ENCODE measurements around the gene CER1. TPM values are rescaled to one million over a fixed set of nuclear protein-coding genes. Genes with fewer than 3 reads are reported as not detected.

Gene CER1
- total RNA-seq, 1 donor from 2014 or later, result not detected

DNA sequence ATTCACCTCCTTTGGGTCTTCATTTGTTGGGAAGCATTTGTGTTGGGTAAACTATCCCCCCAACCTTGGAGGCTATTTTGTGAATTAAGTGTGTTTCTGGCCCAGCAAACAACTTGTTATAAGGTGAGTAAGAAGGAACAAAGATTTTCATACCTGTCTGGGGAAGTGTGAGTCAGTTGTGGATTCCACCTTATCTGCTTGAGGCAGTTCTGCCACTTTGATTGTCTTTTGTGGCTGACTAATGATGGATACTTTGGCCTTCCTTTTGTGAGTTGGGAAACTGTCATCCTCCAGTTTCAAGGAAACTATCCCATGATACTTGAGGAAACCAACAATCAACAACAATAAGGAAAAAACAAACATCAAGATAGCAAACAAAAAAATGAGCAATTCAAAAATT lies 24.6 kb upstream of the CER1 start:
- Mint-ChIP-seq H3K9me3 (no peaks in the 10 kb centered on the region), H3K27me3 (ENCODE audit: insufficient read depth) (peaks cover 10% of the 10 kb centered on the region), H3K36me3 (ENCODE audit: low read depth) (no peaks in the 10 kb centered on the region), H3K4me3 (no peak overlapping the region), H3K27ac (no peak overlapping the region), H3K4me1 (ENCODE audit: low read depth) (no peaks in the 10 kb centered on the region)
- intact Hi-C loops (cut with micrococcal nuclease), result no loop called here
- DNase-seq (ENCODE audit: low spot score), result no peak

DNA sequence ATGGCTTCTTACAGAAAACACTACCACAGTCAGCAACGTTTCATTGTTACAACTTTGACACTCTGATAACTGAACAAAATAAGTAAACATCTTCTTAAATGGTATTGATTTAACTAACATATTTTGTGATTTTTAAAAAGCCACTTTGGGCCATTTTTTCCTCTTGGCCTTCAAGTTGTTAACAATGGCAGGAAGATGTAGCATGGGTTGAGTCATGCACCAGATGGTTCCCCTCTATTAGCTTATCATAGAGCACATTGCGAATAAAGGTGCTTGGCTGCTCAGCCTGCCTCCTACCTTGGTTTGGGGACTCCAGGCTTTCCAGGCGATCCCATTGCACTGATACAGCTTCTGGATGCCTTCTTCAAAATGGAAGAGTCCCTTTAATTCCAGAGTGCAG lies 24.1 kb upstream of the CER1 start:
- no peaks in the 10 kb centered on the region for H3K36me3 Mint-ChIP-seq (ENCODE audit: low read depth)
- no peaks in the 10 kb centered on the region for H3K4me1 Mint-ChIP-seq (ENCODE audit: low read depth)
- H3K4me3 Mint-ChIP-seq, result no peak overlapping the region
- intact Hi-C loops (cut with micrococcal nuclease), result no loop called here
- no peaks in the 10 kb centered on the region for H3K9me3 Mint-ChIP-seq
- peaks cover 12% of the 10 kb centered on the region for H3K27me3 Mint-ChIP-seq (ENCODE audit: insufficient read depth)
- no peak for DNase-seq (ENCODE audit: low spot score)
- no peak overlapping the region for H3K27ac Mint-ChIP-seq

DNA sequence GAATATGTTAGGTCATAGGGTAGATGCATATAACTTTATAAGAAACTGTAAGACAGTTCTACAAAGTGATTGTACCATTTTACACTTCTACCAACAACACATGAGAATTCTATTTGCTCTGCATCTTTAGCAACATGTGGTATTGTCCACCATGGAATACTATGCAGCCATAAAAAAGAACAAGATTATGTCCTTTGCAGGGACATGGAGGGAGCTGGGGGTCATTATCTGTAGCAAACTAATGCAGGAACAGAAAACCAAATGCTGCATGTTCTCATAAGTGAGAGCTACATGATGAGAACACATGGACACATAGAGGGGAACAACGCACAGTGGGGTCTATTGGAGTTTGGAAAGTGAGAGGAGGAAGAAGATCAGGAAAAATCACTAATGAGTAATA lies 22.2 kb upstream of the CER1 start:
- Mint-ChIP-seq H3K27ac (no peak overlapping the region), H3K9me3 (no peaks in the 10 kb centered on the region), H3K27me3 (ENCODE audit: insufficient read depth) (peaks cover 5% of the 10 kb centered on the region), H3K36me3 (ENCODE audit: low read depth) (no peaks in the 10 kb centered on the region), H3K4me3 (no peak overlapping the region), H3K4me1 (ENCODE audit: low read depth) (no peaks in the 10 kb centered on the region)
- no peak for DNase-seq (ENCODE audit: low spot score)
- intact Hi-C loops (cut with micrococcal nuclease), result no loop called here

DNA sequence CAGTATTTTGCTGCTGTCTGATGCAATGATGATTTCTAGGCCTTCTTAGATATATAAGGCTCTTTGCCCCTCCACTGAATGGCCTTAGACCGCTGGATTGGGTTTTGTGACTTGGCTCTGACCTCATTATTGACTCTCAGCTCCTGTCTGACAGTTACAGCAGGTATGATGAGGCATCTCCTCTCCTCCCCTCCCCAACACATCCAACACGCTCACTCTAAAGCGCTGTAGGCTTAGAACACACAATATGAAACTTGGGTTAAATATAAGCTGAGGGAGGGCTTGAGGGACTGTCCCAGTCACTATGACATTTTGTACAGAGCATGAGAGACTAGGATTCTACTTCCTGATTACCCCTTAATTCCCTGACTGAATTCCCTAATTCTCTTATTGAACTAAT lies 18.8 kb upstream of the CER1 start:
- peaks cover 5% of the 10 kb centered on the region for H3K27me3 Mint-ChIP-seq (ENCODE audit: insufficient read depth)
- no peaks in the 10 kb centered on the region for H3K4me1 Mint-ChIP-seq (ENCODE audit: low read depth)
- no peak overlapping the region for H3K4me3 Mint-ChIP-seq
- DNase-seq (ENCODE audit: low spot score), result no peak
- intact Hi-C loops (cut with micrococcal nuclease), result no loop called here
- H3K36me3 Mint-ChIP-seq (ENCODE audit: low read depth), result no peaks in the 10 kb centered on the region
- H3K9me3 Mint-ChIP-seq, result no peaks in the 10 kb centered on the region
- H3K27ac Mint-ChIP-seq, result no peak overlapping the region

GRCh38 chr9:14733133-14733532 lies 10.6 kb upstream of the CER1 start:
- Mint-ChIP-seq H3K4me1 (ENCODE audit: low read depth) (no peaks in the 10 kb centered on the region), H3K27me3 (ENCODE audit: insufficient read depth) (peaks cover 9% of the 10 kb centered on the region), H3K36me3 (ENCODE audit: low read depth) (no peaks in the 10 kb centered on the region), H3K4me3 (no peak overlapping the region), H3K27ac (no peak overlapping the region), H3K9me3 (no peaks in the 10 kb centered on the region)
- intact Hi-C loops (cut with micrococcal nuclease), result no loop called here
- no peak for DNase-seq (ENCODE audit: low spot score)

GRCh38 chr9:14731294-14731981 lies 8.9 kb upstream of the CER1 start:
- DNase-seq (ENCODE audit: low spot score), result no peak
- no peaks in the 10 kb centered on the region for H3K36me3 Mint-ChIP-seq (ENCODE audit: low read depth)
- H3K4me1 Mint-ChIP-seq (ENCODE audit: low read depth), result no peaks in the 10 kb centered on the region
- intact Hi-C loops (cut with micrococcal nuclease), result no loop called here
- H3K27ac Mint-ChIP-seq, result no peak overlapping the region
- H3K4me3 Mint-ChIP-seq, result no peak overlapping the region
- H3K27me3 Mint-ChIP-seq (ENCODE audit: insufficient read depth), result peaks cover 9% of the 10 kb centered on the region
- H3K9me3 Mint-ChIP-seq, result no peaks in the 10 kb centered on the region

DNA sequence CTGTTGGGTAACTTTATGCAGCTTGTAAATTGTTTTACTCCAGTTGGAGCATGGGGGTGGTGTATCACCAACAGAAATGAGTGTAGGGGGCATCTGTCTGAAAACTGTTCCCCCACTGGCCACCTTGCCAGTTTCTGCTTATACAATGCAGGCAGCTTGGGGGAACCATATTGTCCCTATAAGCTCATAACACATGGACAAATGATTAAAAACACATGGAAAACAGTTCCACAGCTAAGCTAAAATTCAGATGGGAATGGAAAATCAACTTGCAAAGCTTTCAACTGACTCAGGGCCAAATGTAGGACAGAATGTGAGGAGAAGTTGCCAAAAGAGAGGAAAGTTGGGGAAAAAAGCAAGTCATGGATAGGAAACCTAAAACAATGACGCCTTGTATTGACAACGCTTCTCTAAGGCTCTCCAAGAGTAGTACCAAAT lies 7.9 kb upstream of the CER1 start:
- no peak overlapping the region for H3K4me3 Mint-ChIP-seq
- no peaks in the 10 kb centered on the region for H3K9me3 Mint-ChIP-seq
- H3K27ac Mint-ChIP-seq, result no peak overlapping the region
- peaks cover 7% of the 10 kb centered on the region for H3K27me3 Mint-ChIP-seq (ENCODE audit: insufficient read depth)
- intact Hi-C loops (cut with micrococcal nuclease), result no loop called here
- H3K4me1 Mint-ChIP-seq (ENCODE audit: low read depth), result no peaks in the 10 kb centered on the region
- no peak for DNase-seq (ENCODE audit: low spot score)
- no peaks in the 10 kb centered on the region for H3K36me3 Mint-ChIP-seq (ENCODE audit: low read depth)

GRCh38 chr9:14723301-14723700 lies 768 bp upstream of the CER1 start:
- Mint-ChIP-seq H3K27me3 (ENCODE audit: insufficient read depth) (peaks cover 5% of the 10 kb centered on the region), H3K9me3 (no peaks in the 10 kb centered on the region), H3K27ac (no peak overlapping the region), H3K4me1 (ENCODE audit: low read depth) (no peaks in the 10 kb centered on the region), H3K4me3 (no peak overlapping the region), H3K36me3 (ENCODE audit: low read depth) (no peaks in the 10 kb centered on the region)
- intact Hi-C loops (cut with micrococcal nuclease), result no loop called here
- DNase-seq (ENCODE audit: low spot score), result no peak

GRCh38 chr9:14719231-14719923 lies 3.2 kb downstream of the CER1 start:
- Mint-ChIP-seq H3K9me3 (no peaks in the 10 kb centered on the region), H3K4me3 (no peak overlapping the region), H3K36me3 (ENCODE audit: low read depth) (no peaks in the 10 kb centered on the region), H3K4me1 (ENCODE audit: low read depth) (no peaks in the 10 kb centered on the region), H3K27ac (no peak overlapping the region), H3K27me3 (ENCODE audit: insufficient read depth) (peaks cover 2% of the 10 kb centered on the region)
- intact Hi-C loops (cut with micrococcal nuclease), result no loop called here
- DNase-seq (ENCODE audit: low spot score), result no peak

GRCh38 chr9:14715102-14715501 lies 7.4 kb downstream of the CER1 start:
- no peak overlapping the region for H3K27ac Mint-ChIP-seq
- no peaks in the 10 kb centered on the region for H3K36me3 Mint-ChIP-seq (ENCODE audit: low read depth)
- intact Hi-C loops (cut with micrococcal nuclease), result no loop called here
- no peaks in the 10 kb centered on the region for H3K27me3 Mint-ChIP-seq (ENCODE audit: insufficient read depth)
- no peaks in the 10 kb centered on the region for H3K9me3 Mint-ChIP-seq
- H3K4me3 Mint-ChIP-seq, result no peak overlapping the region
- H3K4me1 Mint-ChIP-seq (ENCODE audit: low read depth), result no peaks in the 10 kb centered on the region
- DNase-seq (ENCODE audit: low spot score), result no peak

- Mint-ChIP-seq H3K4me3 (no peak overlapping the region), H3K9me3 (no peaks in the 10 kb centered on the region), H3K36me3 (ENCODE audit: low read depth) (no peaks in the 10 kb centered on the region), H3K27ac (no peak overlapping the region), H3K4me1 (ENCODE audit: low read depth) (no peaks in the 10 kb centered on the region), H3K27me3 (ENCODE audit: insufficient read depth) (no peaks in the 10 kb centered on the region)
- intact Hi-C loops (cut with micrococcal nuclease), result no loop called here
- no peak for DNase-seq (ENCODE audit: low spot score)
Observed at GRCh38 chr9:14713187-14713767, 9.3 kb downstream of the CER1 start.

DNA sequence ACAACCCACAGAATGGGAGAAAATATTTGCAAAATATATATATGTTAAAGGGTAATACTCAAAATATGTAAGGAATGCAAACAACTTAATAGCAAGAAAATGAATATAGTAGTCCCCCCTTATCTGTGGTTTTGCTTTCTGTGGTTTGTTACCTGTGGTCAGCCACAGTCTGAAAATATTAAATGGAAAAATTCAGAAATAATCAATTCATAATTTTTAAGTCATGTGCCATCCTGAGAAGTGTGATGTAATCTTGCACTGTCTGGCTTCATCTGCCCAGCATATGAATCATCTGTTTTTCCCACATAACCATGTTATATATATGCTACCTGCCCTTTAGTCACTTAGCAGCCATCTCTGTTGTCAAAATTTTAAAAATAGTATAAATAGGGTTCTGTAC lies 11.7 kb downstream of the CER1 start:
- intact Hi-C loops (cut with micrococcal nuclease), result no loop called here
- H3K36me3 Mint-ChIP-seq (ENCODE audit: low read depth), result no peaks in the 10 kb centered on the region
- no peaks in the 10 kb centered on the region for H3K27me3 Mint-ChIP-seq (ENCODE audit: insufficient read depth)
- no peak overlapping the region for H3K27ac Mint-ChIP-seq
- no peaks in the 10 kb centered on the region for H3K4me1 Mint-ChIP-seq (ENCODE audit: low read depth)
- DNase-seq (ENCODE audit: low spot score), result no peak
- H3K9me3 Mint-ChIP-seq, result peaks cover 15% of the 10 kb centered on the region
- no peak overlapping the region for H3K4me3 Mint-ChIP-seq

DNA sequence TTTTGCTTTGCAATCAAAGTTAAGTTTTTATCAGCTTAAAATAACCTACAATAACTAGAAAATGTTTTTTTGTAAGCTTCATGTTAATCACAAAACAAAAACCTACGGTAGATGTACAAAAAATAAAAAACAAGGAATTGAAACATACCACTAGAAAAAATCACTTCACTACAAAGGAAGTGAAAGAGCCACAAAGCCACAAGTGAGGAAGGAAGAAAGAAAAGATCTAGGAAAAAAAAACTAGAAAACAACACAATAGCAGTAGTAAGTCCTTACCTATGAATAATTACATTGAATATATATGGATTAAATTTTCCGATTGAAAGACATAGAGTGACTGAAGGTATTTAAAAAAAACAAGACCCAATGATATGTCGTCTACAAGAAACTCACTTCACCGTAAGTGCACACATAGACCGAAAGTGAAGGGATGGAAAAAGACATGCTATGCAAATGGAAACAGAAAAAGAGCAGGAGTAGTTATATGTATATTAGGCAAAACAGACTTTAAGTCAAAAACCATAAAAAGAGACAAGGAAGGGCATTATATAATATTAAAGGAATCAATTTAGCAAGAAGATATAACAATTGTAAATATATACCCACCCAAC lies 15.9 kb downstream of the CER1 start:
- Mint-ChIP-seq H3K4me3 (no peak overlapping the region), H3K4me1 (ENCODE audit: low read depth) (no peaks in the 10 kb centered on the region), H3K27me3 (ENCODE audit: insufficient read depth) (peaks cover 4% of the 10 kb centered on the region), H3K36me3 (ENCODE audit: low read depth) (peaks cover 3% of the 10 kb centered on the region), H3K27ac (no peak overlapping the region), H3K9me3 (peaks cover 28% of the 10 kb centered on the region)
- DNase-seq (ENCODE audit: low spot score), result no peak
- intact Hi-C loops (cut with micrococcal nuclease), result no loop called here
